GM18861 (cell line): ENCODE results near the gene TWIST2.

ENCODE experiments used
- ATAC-seq: cut with Tn5 transposase; IDR thresholded peaks from one replicate; pipeline ENCODE4 v1.9.1; 2021; ENCODE audit not compliant: unreplicated experiment

TWIST2 gene

GRCh38 chr2:238916176-238916874 is 68.4 kb downstream of the TWIST2 start:
- no peak for ATAC-seq

DNA sequence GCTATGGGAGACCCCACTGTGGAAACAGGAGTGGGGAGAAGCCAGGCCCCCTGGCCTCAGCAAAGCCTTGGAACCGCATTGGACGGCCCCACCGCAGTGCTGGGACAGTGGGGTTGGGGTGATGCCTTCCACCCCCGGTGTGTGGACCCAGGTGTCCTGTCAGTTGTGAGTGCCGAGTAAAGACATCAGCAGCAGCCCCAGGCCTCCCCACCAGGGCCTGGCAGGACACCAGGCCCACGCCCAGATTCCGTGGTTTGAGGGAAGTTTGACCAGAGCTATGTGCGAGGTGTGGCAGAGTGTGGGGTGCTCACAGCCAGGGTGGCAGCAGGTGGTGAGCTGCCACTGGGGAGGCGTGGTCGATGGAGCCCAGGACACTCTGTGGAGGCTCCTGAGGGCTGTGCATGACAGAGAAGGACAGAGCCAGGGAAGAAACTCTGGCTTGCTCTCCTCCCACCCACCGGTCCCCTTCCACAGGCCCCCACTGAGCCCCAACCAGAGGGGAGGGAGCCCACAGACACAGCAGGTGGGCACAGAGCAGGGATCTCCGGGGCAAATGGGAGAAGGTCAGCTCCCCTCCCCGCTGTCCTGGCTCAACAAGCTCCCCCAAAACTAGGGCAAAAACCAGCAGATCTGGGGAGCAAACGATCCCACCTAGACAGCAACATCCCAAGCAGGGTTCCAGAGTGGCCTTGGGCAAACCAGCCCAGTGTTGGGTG is 69.1 kb downstream of the TWIST2 start:
- no peak for ATAC-seq

- ATAC-seq, result no peak
Observed at GRCh38 chr2:238919307-238919706, 71.4 kb downstream of the TWIST2 start.

DNA sequence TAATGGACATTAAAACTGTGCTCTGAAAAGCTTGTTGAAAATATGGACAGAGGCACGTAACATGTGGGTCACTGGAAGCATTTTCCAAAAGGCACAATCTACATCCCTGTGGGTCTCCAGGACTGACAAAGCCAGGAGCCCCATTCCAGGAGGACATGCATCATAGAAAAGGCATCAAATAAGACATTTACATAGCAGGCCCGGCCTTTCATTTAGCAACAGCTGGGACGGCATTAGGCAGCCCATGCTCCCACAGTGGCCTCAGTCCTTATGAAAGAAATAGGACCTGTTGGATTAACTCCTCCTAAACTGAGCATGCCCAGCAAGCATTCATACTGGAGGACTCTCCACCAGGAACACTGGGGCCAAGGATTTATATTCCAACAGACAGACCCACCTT is 72.2 kb downstream of the TWIST2 start:
- no peak for ATAC-seq

DNA sequence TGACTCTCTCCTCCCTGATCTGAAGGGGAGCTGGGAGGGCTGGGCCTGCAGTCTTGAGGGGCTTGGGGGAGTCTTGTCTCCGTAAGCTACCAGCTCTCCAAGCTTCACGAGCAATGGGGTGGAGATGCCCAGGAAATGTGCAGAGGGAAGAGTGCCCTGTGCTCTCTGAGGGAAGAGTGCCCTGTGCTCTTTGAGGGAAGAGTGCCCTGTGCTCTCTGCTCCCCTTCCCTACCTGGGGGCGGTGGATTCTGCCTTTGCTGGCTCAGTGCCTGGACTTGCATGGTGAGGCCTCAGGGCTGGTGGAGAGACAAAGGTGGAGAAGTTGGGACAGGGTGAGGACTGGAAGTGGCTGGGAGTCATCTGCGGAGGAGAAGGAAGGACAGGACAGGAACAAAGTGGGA is 72.7 kb downstream of the TWIST2 start:
- no peak for ATAC-seq

DNA sequence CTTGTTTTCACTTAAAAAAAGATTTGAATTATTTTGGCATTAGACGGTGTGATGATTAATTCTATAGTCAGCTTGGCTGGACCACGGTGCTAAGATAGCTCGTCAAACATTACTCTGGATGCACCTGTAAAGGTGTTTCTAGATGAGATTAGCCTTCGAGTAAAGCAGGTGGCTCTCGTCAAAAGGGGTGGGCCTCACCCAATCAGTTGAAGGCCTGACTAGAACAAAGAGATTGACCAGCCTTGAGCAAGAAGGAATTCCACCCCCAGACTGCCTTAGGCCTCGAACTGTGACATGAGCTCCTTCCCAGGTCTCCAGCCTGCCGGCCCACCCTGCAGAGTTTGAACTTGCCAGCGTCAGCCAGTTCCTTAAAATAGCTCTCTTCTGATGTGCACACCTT is 73.4 kb downstream of the TWIST2 start:
- no peak for ATAC-seq

DNA sequence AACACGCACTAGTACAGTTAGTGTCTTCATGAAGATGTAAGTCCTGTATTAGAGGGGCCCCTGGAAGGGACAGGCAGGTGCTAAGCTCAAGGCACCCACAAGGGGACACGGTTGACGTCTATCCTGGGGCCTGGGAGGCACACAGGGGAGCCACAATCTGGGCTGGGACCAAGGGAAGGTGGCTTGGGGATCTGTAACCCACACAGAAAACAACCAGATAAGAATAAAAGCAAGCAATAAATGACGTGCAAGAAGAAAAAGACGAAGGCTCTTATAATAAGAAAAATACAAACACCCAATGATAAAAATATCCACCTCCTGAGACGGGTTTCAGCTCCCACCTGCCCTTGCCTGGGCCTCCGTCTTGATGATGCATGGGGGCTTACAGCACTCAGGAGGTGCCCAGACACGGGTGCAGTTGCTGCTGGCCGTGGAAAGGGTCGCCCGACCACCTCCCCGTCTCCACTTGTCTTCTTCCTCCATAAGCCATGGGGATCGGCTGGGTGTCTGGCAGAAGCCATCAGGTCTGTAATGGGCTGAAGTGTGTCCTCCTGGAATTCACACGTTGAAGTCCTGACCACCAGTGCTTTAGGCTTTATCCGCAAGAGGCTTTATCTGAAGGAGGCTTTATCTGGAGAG is 73.9 kb downstream of the TWIST2 start:
- no peak for ATAC-seq

- ATAC-seq, result no peak
Observed at GRCh38 chr2:238922435-238922834, 74.5 kb downstream of the TWIST2 start.

DNA sequence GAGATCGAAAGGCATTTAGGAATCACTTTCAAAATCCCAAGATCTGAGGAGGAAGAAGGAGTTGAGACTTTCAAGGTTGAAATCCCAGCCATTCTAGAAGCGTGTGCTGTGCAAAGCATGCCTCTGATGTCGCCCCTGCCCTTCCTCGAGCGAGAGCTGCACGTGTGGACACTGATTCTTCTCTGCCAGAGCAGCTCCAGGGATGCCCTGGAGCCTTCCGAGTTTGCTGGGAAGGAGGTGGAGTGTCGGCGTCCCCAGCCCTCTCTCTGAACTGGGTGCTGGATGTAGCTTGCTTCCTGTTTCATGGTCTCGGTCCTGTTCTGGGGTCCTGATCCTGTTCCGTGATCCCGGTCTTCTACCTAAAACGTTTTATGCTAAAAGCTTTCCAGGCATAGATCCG is 76.1 kb downstream of the TWIST2 start:
- ATAC-seq, result no peak

GRCh38 chr2:238924796-238925195 is 76.9 kb downstream of the TWIST2 start:
- no peak for ATAC-seq

DNA sequence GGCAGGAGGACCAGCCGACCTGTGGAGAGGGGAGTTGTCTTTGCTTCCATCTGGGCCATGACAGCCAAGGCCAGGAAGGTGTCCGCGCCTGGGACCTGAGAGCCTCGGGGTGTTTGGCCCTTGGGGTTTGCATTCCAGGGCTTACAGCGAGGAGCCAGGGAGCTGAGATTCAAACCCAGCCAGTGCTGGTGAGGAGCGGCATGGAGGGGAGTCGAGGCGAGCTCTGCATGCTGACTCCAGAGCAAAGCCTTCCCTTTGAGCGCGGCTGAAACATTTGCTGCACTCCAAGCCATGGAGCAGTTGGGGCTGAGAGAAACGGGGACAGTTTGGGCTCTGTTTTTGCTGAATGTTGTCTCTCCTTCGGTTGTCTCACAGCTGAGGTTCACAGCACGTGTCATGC is 77.4 kb downstream of the TWIST2 start:
- ATAC-seq, result no peak

- ATAC-seq, result no peak
Observed at GRCh38 chr2:238925816-238926521, 78.1 kb downstream of the TWIST2 start.

- no peak for ATAC-seq
Observed at GRCh38 chr2:238926761-238927611, 79.1 kb downstream of the TWIST2 start.

GRCh38 chr2:238927746-238928519 is 80.0 kb downstream of the TWIST2 start:
- ATAC-seq, result no peak

DNA sequence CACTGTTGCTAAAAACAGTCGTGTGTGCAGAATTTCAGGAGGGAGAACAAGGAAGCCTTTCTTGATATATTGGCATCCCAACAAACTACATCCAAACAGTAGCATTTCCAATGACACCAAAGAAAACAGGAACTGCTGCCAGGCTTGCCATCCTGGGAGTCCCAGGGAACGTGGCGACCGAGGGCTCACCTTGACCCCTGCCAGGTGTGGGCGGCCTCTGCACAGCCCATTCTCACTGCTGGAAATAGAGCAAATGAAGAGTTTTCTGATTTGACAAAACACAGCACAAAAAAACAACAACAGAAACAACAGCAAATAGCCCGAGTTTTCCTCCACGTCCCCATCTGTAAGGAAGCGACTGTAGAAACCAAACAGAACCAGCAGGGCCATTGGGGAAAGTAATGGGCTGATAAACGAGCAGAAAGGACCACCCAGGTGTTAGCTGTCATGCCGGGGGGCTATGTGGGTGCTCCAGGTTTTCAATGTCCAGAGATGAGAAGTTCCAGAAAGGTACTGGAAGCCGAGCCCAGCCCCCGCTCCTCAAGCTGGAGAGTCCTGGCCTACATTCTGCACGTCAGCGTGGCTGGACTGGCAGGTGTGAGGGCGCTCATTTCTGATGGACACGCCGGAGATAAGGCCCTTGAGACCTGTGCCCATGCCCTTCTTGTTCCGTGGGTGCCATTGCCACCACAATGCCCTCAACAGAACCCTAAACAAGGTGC is 80.8 kb downstream of the TWIST2 start:
- ATAC-seq, result no peak

DNA sequence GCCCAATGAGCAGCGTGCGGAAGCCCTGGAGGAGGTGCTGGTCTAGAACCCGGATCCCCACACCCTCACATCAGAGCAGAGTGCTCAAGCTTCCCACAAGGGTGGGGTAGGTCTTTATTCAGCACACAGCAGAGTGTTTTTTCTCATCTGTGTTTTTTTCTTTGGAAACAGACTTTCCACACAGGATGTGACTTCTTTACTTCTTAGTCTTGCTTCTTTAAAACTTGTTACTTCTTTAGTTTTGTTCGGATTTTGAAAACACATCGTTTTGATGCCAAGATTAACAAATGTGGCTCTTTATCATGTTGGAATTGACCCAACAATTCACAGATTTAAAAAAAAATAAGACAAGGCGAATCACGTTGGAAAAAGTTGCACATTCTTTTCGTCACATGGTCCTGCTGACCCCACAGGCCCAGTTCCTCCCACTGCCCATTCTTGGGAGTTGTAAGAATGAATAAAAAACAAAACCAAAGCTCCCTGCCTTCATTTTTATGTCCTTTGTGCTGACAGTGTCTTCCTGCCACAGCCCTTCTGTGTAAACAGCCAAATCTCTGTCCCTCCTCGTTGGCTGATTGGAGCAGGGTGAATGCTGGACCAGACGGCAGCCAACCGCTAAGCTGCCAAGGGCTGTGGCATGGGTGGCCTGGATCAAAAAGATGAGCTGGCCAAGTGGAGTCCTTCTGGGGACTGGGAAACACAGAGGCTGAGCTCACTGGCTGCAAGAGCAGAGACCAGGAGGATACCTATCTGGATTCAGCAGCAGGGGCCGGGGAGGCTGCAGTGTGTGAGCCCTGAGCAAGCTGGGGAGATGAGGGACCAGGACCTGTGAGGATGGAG is 81.6 kb downstream of the TWIST2 start:
- no peak for ATAC-seq

- ATAC-seq, result no peak
Observed at GRCh38 chr2:238930216-238930615, 82.3 kb downstream of the TWIST2 start.
